PC-3 (cell line): Measurements from ENCODE around the gene TBC1D32. TPM values are rescaled to one million over a fixed set of nuclear protein-coding genes. Genes with fewer than 3 reads are reported as not detected.

Source experiments
- ATAC-seq: fragments of 200-7000 bp; cut with Tn5 transposase; 2 replicates; pipeline ENCODE4 v1.9.1; 2020; ENCODE audit warnings: mild to moderate bottlenecking, moderate library complexity
- BruUV-seq: library from RNA; stranded (reverse); fragments of 400-500 nt; replicated peaks from 2 replicates; lab custom pipeline; 2021; lab: Mats Ljungman, UMichigan
- CTCF ChIA-PET: fragments of 300-600 bp; sonication (Branson Sonifier 250); formaldehyde crosslinking; loops from one replicate; lab custom pipeline; 2022; ENCODE audit warnings: antibody characterized with exemption; lab: Charles Lee
- POLR2A ChIA-PET: fragments of 300-600 bp; sonication (Branson Sonifier 250); formaldehyde crosslinking; loops from one replicate; lab custom pipeline; 2022; ENCODE audit warnings: antibody characterized with exemption; ENCODE audit not compliant: unreplicated experiment; lab: Charles Lee
- DNase-seq: peaks from one replicate; pipeline ENCODE4 v3.0.0-alpha.2; 2015
- H2AFZ ChIP-seq: fragments of 300-600 bp; sonication (generic); 2 replicates; pipeline ENCODE4 v1.6.0; 2016; ENCODE audit warnings: antibody characterized with exemption, low read length
- H3F3A ChIP-seq: fragments of 300-600 bp; sonication (generic); one replicate; pipeline ENCODE4 v1.6.0; 2017; ENCODE audit warnings: antibody characterized with exemption, low read length, control low read depth, mild to moderate bottlenecking; ENCODE audit not compliant: unreplicated experiment
- H3K27ac ChIP-seq: fragments of 300-600 bp; sonication (generic); 2 replicates; pipeline ENCODE4 v1.5.1; 2016; ENCODE audit warnings: mild to moderate bottlenecking, low read length
- H3K27me3 ChIP-seq: fragments of 300-600 bp; sonication (generic); 2 replicates; pipeline ENCODE4 v1.6.1; 2016; ENCODE audit warnings: low read length, mixed read lengths
- H3K36me3 ChIP-seq: fragments of 300-600 bp; sonication (generic); 2 replicates; pipeline ENCODE4 v1.6.1; 2016; ENCODE audit warnings: low read depth, mixed run types, low read length, mixed read lengths
- H3K4me1 ChIP-seq: fragments of 300-600 bp; sonication (generic); 2 replicates; pipeline ENCODE4 v1.5.1; 2016; ENCODE audit warnings: low read length; ENCODE audit not compliant: insufficient read depth
- H3K4me2 ChIP-seq: fragments of 300-600 bp; sonication (generic); 2 replicates; pipeline ENCODE4 v1.6.0; 2016; ENCODE audit warnings: low read length
- H3K4me3 ChIP-seq: fragments of 300-600 bp; sonication (generic); 2 replicates; pipeline ENCODE4 v1.5.1; 2016; ENCODE audit warnings: mild to moderate bottlenecking, low read length, mixed read lengths
- H3K79me2 ChIP-seq: fragments of 300-600 bp; sonication (generic); 2 replicates; pipeline ENCODE4 v1.6.1; 2017; ENCODE audit warnings: low read length, mixed read lengths
- H3K9ac ChIP-seq: fragments of 300-600 bp; sonication (generic); 2 replicates; pipeline ENCODE4 v1.6.0; 2016; ENCODE audit warnings: mild to moderate bottlenecking, low read length
- H3K9me2 ChIP-seq: fragments of 300-600 bp; sonication (generic); replicated peaks from 2 replicates; pipeline ENCODE4 v1.6.1; 2016; ENCODE audit warnings: mixed run types, low read length, mixed read lengths
- H3K9me3 ChIP-seq: fragments of 300-600 bp; sonication (generic); 2 replicates; pipeline ENCODE4 v1.6.1; 2016; ENCODE audit warnings: low read length, mixed read lengths
- H4K20me1 ChIP-seq: fragments of 300-600 bp; sonication (generic); 2 replicates; pipeline ENCODE4 v1.6.1; 2016; ENCODE audit warnings: low read length, mixed read lengths
- EZH2 ChIP-seq: fragments of 300-600 bp; sonication (generic); IDR thresholded peaks from one replicate; pipeline ENCODE4 v1.6.1; 2017; ENCODE audit warnings: antibody characterized with exemption, mild to moderate bottlenecking, low read length; ENCODE audit not compliant: unreplicated experiment
- EZH2phosphoT487 ChIP-seq: fragments of 300-600 bp; sonication (generic); IDR thresholded peaks from 2 replicates; pipeline ENCODE4 v1.6.1; 2018; ENCODE audit warnings: mild to moderate bottlenecking, antibody characterized with exemption, low read length, borderline replicate concordance
- intact Hi-C: fragments of 100-400 bp; cut with micrococcal nuclease; formaldehyde crosslinking; loops from 2 replicates; pipeline ENCODE4 v1.9.0; 2023
- total RNA-seq: library from RNA; depleted of rRNA; stranded (reverse); fragments of >200 nt; gene quantifications from 2 replicates; pipeline ENCODE4 v1.2.3, GENCODE V29; 2014
- TF ChIP-seq, protein P1 (sequence below): fragments of 300-600 bp; sonication (generic); conservative IDR thresholded peaks from 2 replicates; pipeline ENCODE4 v1.5.1; 2017; ENCODE audit warnings: antibody characterized with exemption, low read depth, mild to moderate bottlenecking, low read length

Gene TBC1D32
- total RNA-seq, 1 experiment from 2014 or later, result 2.7 TPM

DNA sequence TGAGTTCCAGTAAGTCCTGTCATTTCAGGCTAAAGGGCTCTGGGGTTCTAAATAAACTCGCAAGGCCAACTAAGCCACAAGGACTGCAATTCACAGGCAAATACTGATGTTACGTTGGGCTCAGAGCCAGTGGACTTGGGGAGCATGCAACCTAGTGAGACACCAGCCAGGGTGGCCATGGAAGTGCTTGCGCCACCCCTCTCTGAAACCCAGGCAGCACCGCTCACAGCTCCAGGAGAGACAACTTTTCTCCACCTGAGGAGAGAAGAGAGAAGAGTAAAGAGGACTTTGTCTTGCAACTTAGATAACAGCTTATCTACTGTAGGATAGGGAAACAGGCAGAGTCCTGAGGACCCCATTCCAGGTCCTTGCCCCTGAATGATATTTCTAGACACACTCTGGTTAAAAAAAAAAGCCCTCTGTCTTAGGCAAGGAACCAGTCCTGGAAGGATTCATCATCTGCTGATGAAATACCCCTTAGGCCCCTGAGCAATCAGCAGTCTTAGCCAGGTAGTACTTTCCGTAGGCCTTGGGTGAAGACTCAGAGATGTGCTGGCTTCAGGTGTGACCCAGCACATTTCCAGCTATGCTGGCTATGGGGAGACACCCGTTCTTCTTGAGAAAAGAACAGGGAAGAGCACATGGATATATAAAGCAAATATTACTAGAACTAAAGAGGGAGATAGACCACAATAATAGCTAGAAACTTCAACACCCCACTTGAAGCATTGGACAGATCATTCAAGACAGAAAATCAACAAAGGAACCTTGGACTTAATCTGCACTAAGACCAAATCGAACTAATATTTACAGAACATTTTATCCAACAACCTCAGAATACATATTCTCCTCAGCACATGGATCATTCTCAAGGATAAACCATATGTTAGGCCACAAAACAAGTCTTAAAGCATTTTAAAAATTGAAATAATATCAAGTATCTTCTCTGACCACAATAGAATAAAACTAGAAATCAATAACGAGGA, 31.5 kb upstream of the TBC1D32 start:
- DNase-seq (no peak), ATAC-seq (no peak)
- H3K4me2 ChIP-seq, result no peak overlapping the region
- TF ChIP-seq, protein P1, sequence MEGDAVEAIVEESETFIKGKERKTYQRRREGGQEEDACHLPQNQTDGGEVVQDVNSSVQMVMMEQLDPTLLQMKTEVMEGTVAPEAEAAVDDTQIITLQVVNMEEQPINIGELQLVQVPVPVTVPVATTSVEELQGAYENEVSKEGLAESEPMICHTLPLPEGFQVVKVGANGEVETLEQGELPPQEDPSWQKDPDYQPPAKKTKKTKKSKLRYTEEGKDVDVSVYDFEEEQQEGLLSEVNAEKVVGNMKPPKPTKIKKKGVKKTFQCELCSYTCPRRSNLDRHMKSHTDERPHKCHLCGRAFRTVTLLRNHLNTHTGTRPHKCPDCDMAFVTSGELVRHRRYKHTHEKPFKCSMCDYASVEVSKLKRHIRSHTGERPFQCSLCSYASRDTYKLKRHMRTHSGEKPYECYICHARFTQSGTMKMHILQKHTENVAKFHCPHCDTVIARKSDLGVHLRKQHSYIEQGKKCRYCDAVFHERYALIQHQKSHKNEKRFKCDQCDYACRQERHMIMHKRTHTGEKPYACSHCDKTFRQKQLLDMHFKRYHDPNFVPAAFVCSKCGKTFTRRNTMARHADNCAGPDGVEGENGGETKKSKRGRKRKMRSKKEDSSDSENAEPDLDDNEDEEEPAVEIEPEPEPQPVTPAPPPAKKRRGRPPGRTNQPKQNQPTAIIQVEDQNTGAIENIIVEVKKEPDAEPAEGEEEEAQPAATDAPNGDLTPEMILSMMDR, result no peak
- TF ChIP-seq EZH2phosphoT487, result no peak
- TF ChIP-seq EZH2, result no peak
- H3K4me3 ChIP-seq, result no peak overlapping the region
- H4K20me1 ChIP-seq, result no peaks in the 10 kb centered on the region
- H3K9me2 ChIP-seq, result no peaks in the 10 kb centered on the region
- H3K27ac ChIP-seq, result no peak overlapping the region
- intact Hi-C loops, result no loop called here
- no peaks in the 10 kb centered on the region for H3K79me2 ChIP-seq
- ChIA-PET POLR2A (no interaction called here), CTCF (no interaction called here)
- H3K27me3 ChIP-seq, result peaks cover 6% of the 10 kb centered on the region; the same call in 1 of the 2 replicates
- BruUV-seq, result no TSS peak
- H3K4me1 ChIP-seq, result no peaks in the 10 kb centered on the region
- no peak overlapping the region for H3K9ac ChIP-seq
- no peaks in the 10 kb centered on the region for H3K36me3 ChIP-seq
- H3K9me3 ChIP-seq, result no peaks in the 10 kb centered on the region
- no peak overlapping the region for H2AFZ ChIP-seq
- no peaks in the 10 kb centered on the region for H3F3A ChIP-seq

DNA sequence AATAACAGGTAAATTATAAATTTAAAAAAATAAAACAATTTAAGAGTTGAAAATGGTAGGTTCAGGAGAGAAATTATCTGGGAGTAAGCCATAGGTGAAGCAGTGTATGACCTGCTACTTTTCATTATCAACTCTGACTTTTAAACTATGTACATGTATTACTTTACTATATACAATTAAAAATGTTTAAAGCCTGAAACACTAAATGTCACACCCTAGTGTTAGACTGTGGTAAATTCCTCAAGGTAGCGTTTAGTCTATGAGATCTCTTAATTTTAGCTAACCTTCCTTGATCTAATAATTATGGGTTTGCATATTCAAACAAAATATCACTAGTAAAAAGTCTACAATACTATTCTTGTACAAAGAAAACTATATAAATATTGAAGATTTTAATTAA, 22.3 kb upstream of the TBC1D32 start:
- POLR2A ChIA-PET, result no interaction called here

More for the DNA sequence above, 22.3 kb upstream of the TBC1D32 start:
- Histone ChIP-seq H3K9me2 (no peaks in the 10 kb centered on the region), H3K4me1 (no peaks in the 10 kb centered on the region), H3K27me3 (no peaks in the 10 kb centered on the region), H3K79me2 (no peaks in the 10 kb centered on the region), H2AFZ (no peak overlapping the region), H3F3A (no peaks in the 10 kb centered on the region), H4K20me1 (no peaks in the 10 kb centered on the region), H3K27ac (no peak overlapping the region), H3K9me3 (no peaks in the 10 kb centered on the region), H3K4me2 (no peak overlapping the region), H3K4me3 (no peak overlapping the region), H3K9ac (no peak overlapping the region), H3K36me3 (no peaks in the 10 kb centered on the region)
- no TSS peak for BruUV-seq
- DNase-seq (no peak), ATAC-seq (no peak)
- CTCF ChIA-PET, result interaction anchor here (0.5 kb wide), 2 partner anchors 14 to 37 kb away, joined by 3 to 7 read pairs; no protein-coding TSS in a partner anchor
- TF ChIP-seq, protein P1, result peak; percentile 24; the same call in 1 of the 2 replicates
- TF ChIP-seq EZH2phosphoT487 (no peak), EZH2 (no peak)
- intact Hi-C loops, result no loop called here
